GM21526 (cell line): ENCODE measurements around the gene NUP93.
"Not testable (repeated sequence)": the region's sequence is repeated elsewhere in the genome, so short reads cannot be mapped to it uniquely, and the experiment has no call there.

Source experiments
- ATAC-seq: cut with Tn5 transposase; IDR thresholded peaks from one replicate; pipeline ENCODE4 v1.9.1; 2021; ENCODE audit warnings: moderate library complexity; ENCODE audit not compliant: unreplicated experiment, low FRiP score

Gene NUP93

DNA sequence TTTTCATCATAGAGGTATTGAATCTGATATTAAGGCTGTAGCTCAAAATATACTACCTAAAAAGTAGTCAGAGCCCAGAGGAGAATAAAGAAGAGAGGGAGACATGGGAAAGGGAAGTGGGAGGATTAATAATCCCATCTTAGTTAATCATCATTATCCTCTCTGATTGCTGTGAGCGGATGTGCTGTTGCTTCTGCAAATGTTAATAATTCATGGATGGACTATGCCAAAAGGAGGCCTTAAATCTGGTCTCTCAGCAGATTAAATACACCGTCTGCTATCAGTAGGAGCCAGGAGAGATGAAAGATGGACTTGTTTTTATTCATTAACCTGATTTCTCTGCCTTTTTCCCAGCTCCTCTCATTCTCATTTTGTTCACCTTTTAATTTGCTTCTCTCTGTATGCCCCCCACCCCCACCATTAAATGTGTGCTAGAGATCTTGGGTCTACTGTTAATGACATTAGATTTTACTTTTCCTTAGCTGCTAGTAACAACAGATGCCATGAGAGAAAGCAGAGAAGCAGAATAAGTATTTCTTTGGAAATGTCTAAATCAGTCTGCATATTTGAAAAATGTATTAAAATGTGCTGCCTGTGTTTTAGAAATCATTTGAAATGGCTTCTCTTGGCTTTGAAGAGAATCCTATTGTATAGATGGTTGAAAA is 44.2 kb downstream of the NUP93 start:
- no peak for ATAC-seq

DNA sequence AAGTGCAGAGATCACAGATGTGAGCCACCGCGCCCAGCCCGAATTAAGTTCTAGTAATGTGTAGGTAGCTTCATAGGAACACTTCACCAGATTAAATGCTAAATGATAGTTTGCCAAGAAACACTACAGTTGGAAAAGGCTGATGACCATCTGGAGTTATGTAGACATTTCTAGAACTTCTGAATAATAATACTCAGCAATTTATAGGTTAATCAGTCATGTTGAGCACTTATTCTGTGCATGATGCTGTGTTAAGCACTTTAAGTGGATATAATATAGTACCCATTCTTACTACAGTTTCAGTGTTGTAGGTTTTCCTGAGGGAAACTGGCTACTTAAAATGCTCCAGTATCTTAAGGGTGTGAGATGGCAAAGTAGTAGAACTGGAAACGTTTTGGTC is 45.2 kb downstream of the NUP93 start:
- no peak for ATAC-seq

DNA sequence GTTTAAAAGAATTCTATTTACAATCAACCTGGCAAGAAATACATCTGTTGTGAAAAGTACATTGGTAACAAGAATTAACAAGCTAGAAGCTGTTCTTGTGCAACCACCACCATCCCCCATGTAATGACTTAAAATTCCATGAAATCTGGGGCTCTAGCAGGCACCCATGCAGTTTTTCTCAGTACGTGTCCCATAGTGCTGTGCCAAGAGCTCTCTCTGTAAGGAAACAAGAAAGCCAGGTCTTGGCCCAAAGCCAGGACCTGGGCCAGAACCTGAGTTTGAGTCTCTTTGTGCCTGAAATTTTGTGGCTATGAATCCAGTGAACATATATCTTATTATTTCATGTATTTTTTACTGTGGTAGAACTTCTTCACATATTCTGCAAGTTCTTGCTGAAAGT is 46.6 kb downstream of the NUP93 start:
- ATAC-seq: no peak

DNA sequence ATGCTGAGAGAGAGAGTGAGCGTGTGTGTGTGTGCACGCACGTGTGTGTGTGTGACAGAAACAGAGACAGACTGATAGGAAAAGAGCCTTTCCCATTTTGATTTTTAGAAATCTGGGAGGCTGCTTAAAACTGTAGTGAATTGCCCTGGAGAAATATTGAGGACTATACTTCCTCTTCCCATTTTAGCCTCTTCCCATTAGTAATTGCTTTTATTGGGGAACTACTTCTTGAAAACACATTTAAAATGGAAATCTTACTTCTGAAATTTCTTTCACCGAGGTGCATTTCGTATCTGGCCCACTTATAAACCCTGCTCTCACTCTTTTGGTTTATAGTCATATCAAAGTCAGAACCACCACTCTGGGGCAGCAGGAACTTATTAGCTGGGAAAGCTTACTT is 47.1 kb downstream of the NUP93 start:
- ATAC-seq: no peak

DNA sequence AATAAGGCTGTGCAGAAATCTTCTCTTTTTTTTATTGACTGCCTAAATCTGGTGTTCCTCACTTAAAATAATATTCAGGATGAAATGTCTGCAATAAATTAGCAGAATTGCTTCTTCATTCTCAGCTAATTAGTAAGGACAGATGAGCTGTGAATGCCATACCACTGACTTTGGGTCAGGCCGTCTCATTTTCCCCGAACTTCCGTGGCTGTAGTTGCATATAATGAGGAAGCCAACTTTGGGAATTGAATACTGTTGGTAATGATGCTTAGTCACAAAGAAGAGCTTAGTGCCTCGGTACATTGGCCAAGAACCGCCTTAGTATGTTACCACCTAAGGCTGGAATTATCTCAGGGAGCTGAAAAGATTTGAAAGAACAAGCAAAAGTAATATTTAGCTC is 47.6 kb downstream of the NUP93 start:
- ATAC-seq: no peak

DNA sequence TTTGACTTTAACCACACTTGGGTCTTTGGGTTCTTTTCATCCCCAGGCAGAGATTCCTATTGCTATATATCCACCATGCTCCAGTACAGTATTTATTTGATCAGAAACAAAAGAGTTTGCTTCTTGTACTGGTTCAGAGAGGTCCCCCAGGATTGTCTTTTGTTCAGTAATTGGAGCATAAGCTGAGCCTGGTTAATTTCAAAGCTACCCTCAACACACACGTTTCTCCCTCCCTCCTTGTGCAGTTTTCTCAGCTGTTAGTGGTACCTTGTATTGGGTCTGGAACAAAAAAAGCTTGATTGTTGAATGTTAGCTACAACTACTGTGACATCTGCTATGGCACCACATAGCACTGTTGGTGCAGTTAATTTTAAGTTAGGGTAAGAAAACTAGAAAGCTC is 50.0 kb downstream of the NUP93 start:
- ATAC-seq: no peak

DNA sequence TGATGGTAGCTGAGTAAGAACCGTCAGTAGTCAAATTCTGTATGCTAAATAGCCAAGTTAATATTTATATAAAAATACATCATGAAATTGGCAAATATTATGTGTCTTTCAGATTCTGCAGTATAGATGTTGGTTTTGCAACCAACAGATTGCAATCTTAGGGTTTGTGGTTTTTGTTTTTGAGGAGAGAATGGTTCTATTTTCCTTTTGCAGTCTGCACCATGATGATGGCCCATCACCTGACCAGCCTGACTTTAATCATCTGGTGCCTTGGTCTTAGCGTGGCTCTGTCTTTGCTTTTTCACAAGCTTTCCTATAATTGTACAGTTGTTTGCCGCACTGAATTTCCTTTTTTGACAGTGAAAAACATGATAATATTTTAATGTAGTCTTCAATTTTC is 50.7 kb downstream of the NUP93 start:
- ATAC-seq: no peak

DNA sequence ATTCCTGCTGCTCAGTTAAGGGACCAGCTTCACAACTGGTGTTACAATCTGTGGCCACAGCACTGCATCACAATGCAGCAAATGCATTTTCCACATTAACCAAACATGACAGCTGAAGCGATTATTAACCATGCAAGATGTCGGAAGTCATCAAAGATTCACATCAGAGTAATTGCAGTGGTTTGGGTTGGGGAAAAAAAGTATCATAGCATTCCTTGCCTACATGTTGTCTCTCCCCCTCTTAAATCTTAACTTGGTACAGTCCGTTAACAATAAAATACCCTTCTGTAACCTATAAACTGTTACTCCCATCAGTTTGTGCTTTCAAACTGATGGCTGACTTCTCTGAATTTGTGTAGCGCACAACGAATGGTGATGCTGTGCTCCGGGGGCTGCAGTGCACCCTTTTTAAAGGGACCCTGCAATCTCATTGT is 51.6 kb downstream of the NUP93 start:
- no peak for ATAC-seq

DNA sequence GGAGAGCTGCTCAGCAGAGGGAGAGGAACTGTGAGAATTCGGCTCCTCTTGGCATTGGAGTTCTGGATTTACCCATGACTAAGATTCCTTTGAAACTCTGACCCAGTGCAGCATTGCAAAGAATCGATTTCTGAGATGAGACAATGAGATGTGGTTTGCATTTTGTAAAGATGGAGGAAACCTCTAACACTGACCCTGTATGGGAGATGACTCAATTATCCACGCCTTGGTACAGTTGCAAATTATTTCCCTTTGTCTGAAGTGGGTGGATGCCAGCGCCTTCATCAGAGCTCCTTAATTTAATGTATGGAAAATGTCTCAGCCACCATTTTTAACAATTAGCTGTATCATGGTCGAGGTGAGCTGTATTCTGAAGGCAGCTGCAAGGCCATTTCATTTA is 53.4 kb downstream of the NUP93 start:
- ATAC-seq: no peak

DNA sequence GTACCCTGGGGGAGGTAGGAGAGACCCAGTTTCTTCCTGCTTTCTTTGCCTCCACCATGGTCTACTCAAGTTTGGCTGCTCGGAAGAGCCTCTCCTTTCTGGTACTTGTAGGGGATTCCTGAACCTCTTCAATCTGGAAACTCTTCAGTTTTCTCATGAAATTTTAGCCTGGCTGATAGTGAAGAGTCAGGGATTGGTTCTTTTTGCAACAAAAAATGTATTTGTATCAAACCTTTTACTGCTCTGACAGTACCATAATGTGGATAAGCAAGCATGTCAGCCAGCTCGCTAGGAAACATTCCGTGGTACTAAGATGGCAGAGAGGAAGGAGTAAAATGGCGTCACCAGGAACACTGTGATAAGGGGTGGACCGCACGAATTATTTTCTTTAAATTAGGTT is 55.4 kb downstream of the NUP93 start:
- ATAC-seq: no peak

DNA sequence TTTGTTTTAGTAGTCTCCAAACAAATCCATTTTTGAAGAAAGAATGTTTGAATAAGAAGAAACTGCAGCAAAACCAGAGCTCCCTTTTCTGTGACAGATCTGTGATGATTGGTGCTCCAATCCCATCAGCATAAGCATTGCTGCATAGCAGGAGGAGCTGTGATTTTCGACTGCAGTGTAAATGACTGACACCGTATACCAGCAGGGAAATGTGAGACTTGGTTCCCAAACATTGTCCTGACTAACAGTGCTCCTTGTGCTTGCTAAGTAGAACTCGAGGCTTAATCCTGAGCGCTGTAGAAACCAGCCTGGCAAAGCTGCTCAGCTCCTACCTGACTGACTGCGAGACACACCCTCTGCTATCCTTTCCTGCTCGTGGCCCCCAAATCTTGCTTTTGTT is 57.2 kb downstream of the NUP93 start:
- no peak for ATAC-seq

DNA sequence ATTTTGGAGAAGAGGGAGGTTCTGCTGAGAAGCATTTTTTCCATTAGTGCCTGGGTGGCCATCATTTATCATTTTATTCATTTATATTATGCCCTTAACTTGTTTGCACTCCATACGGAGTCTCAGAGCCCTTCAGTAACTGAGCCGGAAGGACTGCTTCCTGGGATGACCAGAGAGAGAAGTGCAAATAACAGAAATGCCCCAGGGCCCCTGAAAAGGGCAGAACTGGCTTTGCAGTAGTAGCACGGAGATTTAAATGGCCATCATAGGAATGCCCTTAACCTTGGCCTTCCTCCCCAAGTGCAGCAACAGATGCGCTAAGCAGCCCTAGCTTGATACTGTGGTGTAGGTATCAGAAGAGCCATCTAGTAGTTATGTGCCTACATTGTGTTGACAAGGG is 58.5 kb downstream of the NUP93 start:
- no peak for ATAC-seq

DNA sequence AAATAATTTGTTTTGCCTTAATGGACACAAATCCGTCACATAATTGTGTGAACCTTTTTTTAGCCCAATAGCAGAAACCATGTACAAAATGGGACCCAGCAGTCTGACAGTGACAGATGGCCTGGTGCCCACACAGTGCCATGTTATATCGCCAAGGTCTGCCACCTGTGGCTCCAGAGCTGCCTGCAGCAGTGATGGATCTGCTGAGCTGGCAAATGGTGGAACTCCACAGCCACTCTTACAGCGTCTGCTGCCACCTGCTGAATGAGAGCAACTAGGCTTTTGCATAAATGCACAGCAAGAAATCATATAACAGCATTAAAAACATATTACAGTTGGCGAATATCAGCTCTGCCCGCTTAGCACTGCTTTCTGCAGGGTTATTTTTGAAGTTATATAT is 59.4 kb downstream of the NUP93 start:
- no peak for ATAC-seq

DNA sequence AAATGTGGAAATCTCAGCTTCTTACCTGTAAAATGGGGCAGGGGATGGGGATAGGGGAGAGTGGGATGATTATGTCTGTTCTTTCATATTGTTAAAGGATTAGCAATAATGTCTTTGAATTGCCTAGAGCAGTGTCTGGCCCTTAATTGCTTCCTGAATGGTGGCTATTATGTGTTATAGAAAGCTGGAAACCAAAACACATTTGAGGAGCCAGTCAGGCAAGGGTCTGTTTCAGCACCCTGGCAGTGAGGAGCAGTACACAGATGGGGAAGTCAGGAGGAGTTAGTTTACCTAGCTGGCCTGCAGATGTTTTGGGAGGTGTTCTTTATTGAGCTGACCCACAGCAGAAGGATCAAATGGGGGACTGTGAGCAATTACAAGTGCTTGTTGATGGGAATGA is 63.0 kb downstream of the NUP93 start:
- no peak for ATAC-seq

DNA sequence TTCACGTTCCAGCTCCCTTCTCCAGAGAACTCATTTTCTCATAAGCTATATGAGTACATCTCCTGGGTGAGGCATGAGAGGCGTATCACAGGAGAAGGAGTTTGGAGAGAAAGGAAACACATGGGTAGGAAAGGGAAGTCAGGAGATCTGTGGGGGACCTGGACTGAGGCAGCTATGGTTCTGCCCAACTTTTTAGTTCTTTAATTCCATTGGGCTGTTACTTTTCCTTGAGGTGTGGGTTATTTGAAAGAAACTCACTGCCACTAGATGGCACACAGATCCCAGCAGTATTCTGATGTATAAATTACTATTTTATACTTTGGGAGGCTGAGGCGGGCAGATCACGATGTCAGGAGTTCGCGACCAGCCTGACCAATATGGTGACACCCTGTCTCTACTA is 63.6 kb downstream of the NUP93 start:
- ATAC-seq: no peak

DNA sequence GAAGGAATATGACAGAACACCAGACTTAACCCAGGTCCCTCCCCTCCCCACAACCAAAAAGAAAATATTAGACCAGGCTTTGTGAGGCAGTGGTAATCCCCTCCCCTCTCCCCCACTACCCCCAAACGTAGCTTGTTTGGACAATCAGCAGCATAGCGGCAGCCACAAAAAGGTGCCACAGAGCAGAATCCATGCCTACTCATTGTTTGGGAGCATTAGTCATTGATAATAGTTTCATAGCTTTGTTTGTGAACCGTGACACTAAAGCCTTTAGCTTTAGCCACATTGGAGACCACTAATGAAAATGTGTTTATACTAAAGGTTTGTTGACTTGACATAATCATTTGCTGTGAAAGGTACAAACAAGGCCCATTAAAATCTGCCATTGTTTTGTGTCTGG is 65.1 kb downstream of the NUP93 start:
- no peak for ATAC-seq

DNA sequence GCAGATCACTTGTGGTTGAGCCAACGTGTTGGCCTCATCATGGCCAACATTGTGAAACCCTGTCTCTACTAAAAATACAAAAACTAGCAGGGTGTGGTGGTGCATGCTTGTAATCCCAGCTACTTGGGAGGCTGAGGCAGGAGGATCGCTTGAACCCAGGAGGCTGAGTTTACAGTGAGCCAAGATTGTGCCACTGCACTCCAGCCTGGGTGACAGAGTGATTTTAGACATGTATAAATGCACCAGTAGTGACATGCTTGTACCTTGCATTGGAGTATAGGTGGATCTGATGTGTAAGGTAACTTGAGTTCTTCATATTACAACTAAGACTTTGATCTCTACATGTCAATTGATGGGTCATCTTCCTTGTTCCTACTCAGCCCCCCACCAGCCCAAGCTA is 67.1 kb downstream of the NUP93 start:
- not testable (repeated sequence) for ATAC-seq

DNA sequence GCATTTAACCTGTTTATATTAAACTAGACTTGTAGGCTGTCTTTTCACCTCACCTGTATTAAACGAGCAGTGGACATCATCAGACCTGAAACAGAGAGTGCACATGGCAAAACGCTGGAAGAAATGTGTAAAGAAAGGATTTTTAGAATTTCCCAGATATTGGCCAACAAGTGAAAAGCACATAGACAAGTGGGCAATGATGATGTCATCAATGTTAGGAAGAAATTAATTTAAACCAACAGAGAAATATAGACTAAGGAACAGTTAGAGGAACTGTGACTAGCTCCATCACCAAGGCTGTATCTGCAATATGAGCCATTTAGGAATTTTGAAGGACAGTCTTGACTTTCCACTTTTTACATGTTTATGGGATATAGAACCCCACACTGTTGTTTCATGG is 67.9 kb downstream of the NUP93 start:
- no peak for ATAC-seq

DNA sequence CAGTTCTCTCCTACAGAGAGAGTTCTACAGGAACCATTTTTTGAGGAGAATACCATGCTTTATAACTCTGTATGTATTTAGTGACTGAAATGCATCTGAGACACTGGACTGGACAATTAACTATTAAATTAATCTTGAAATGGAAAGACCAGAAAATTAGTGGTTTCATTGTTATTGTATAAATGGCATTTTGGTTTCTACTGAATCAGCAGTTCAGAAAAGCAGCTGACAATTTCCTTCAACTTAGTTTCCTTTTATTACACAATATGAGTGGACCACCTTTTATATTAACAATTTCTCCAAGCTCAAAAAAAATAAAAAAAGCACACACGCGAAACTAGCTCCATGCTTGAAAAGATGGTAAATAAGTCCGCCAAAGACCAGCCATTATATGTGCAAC is 69.0 kb downstream of the NUP93 start:
- ATAC-seq: no peak

DNA sequence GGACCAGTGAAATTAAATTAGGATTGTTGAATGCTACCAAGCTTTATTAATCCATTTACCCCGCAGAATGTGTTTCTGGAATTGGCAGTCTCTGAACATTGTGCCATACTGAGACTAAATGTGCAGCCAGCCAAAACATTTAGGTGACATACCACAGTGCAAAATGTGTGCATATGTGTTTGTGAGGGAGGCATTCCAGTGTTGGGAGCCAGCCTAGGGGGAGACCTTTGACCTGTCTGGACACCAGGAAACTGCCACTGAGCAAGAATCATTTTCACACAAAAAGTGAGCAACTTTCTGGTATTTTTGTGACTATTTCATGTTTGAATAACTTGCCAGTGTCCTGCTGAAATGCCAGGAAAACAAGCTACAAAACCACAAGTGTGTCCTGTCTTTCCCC is 70.4 kb downstream of the NUP93 start:
- no peak for ATAC-seq

DNA sequence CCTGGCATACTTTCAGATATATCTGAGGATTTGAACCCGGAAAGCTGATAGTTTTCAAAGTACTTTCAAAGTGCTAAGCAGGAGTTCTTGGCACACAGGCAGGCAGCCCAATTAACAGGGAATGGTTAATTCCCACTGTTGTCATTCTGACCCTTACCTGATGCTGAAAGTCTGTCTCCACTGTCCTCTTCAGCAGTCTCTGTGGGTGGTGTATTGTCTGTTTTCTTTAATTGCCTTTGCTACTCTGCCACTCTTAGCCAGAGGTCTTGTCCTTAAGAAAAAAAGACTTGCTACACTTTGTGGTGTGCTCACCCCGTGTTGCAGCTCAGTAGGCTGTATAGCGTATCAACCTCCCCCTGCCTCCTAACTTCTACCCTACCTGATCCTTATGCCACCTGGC is 71.8 kb downstream of the NUP93 start:
- ATAC-seq: no peak

DNA sequence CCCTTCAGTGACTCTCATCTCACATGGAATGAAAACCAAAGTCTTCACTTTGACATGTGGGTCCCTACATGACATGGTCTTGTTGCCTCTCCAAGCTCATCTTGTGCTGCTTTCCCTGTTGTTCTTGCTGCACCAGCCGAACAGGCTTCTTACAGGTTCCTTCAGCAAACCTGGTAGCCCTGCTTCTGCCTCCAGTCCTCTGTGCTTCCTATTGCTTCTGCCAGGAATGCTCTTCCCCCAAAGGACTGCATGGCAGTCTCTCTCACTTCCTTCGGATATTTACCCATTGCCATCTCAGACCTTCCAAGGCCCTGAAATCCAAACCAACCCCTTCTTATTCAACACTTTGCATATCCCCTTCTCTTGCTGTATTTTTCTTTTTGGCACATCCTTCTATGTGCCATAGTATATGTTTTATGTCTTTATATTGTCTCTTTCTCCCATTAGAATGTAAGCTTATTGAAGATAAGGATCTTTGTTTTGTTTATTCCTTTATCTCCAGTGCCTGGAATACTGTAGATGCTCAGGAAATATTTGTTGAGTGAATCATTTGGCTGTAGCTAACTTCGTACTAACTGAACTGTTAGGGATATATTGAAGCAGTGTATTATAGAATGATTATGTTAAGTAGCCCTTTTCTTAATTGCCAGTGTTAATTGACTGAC is 77.2 kb downstream of the NUP93 start:
- no peak for ATAC-seq

DNA sequence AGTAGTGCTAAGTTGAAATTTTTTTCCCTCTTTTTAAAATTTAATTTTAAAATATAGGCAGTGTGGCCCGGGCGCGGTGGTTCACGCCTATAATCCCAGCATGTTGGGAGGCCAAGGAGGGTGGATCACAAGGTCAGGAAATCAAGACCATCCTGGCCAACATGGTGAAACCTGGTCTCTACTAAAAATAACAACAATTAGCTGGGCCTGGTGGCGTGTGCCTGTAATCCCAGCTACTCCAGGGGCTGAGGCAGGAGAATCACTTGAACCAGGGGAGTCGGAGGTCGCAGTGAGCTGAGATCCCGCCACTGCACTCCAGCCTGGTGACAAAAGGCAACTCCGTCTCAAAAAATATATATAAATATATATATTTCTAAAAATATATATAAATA is 77.7 kb downstream of the NUP93 start:
- ATAC-seq: not testable (repeated sequence)
